Mesendoderm (in vitro differentiated cells): Measurements from ENCODE around the gene SCO2.
"Not testable (repeated sequence)": the region's sequence is repeated elsewhere in the genome, so short reads cannot be mapped to it uniquely, and the experiment has no call there.

ENCODE experiments used
- DNase-seq: peaks from one replicate; pipeline ENCODE4 v3.0.0; 2013
- H2AK5ac ChIP-seq: 2 replicates; pipeline ENCODE4 v1.6.1; 2013; ENCODE audit warnings: low read length, inconsistent platforms
- H2BK120ac ChIP-seq: 2 replicates; pipeline ENCODE4 v1.6.1; 2013; ENCODE audit warnings: low read depth, mild to moderate bottlenecking, low read length, moderate library complexity, mixed read lengths
- H2BK15ac ChIP-seq: replicated peaks from 2 replicates; pipeline ENCODE4 v1.6.1; 2013; ENCODE audit warnings: low read depth, mild to moderate bottlenecking, moderate library complexity
- H2BK5ac ChIP-seq: 2 replicates; pipeline ENCODE4 v1.6.1; 2013; ENCODE audit warnings: low read length, inconsistent platforms
- H3K18ac ChIP-seq: 2 replicates; pipeline ENCODE4 v1.6.1; 2013; ENCODE audit warnings: mild to moderate bottlenecking, low read length, mixed read lengths
- H3K23ac ChIP-seq: one replicate; pipeline ENCODE4 v1.6.1; 2013; ENCODE audit warnings: low read length
- H3K27ac ChIP-seq: 2 replicates; pipeline ENCODE4 v1.5.1; 2013; ENCODE audit warnings: low read depth, mild to moderate bottlenecking, inconsistent platforms, low read length, moderate library complexity
- H3K27me3 ChIP-seq: 2 replicates; pipeline ENCODE4 v1.6.1; 2013; ENCODE audit warnings: low read length, control low read depth, mild to moderate bottlenecking, inconsistent platforms; ENCODE audit not compliant: insufficient read depth, poor library complexity
- H3K36me3 ChIP-seq: 2 replicates; pipeline ENCODE4 v1.6.1; 2013; ENCODE audit warnings: low read length, inconsistent platforms; ENCODE audit not compliant: control insufficient read depth, insufficient read depth
- H3K4ac ChIP-seq: one replicate; pipeline ENCODE4 v1.6.1; 2013; ENCODE audit warnings: low read depth, mild to moderate bottlenecking, low read length, moderate library complexity
- H3K4me1 ChIP-seq: 2 replicates; pipeline ENCODE4 v1.6.1; 2013; ENCODE audit warnings: low read depth, low read length, inconsistent platforms; ENCODE audit not compliant: control insufficient read depth
- H3K4me2 ChIP-seq: 2 replicates; pipeline ENCODE4 v1.6.1; 2013; ENCODE audit warnings: low read length
- H3K4me3 ChIP-seq: 2 replicates; pipeline ENCODE4 v1.5.1; 2013; ENCODE audit warnings: mild to moderate bottlenecking, low read length
- H3K56ac ChIP-seq: one replicate; pipeline ENCODE4 v1.6.1; 2013; ENCODE audit warnings: low read length
- H3K79me1 ChIP-seq: 2 replicates; pipeline ENCODE4 v1.6.1; 2013; ENCODE audit warnings: low read length, inconsistent platforms
- H3K79me2 ChIP-seq: 2 replicates; pipeline ENCODE4 v1.6.1; 2013; ENCODE audit warnings: mild to moderate bottlenecking, low read length; ENCODE audit not compliant: control insufficient read depth, insufficient read depth
- H3K9ac ChIP-seq: 2 replicates; pipeline ENCODE4 v1.6.1; 2013; ENCODE audit warnings: low read length, inconsistent platforms
- H4K5ac ChIP-seq: one replicate; pipeline ENCODE4 v1.6.1; 2013; ENCODE audit warnings: low read length
- H4K8ac ChIP-seq: one replicate; pipeline ENCODE4 v1.6.1; 2013; ENCODE audit warnings: low read depth, mild to moderate bottlenecking, control low read depth, low read length, moderate library complexity
- WGBS: extraction: QIAGEN DNeasy Blood & Tissue Kit; methylation state at CpG from one replicate; pipeline ENCODE4 v1.1.7; 2013; ENCODE audit warnings: low lambda C conversion rate, missing lambda C conversion rate; ENCODE audit not compliant: insufficient coverage; ENCODE audit errors: extremely low coverage; 5-methylcytosine and 5-hydroxymethylcytosine counted together

Gene SCO2

GRCh38 chr22:50520184-50520583, 5.2 kb downstream of the SCO2 start:
- H4K8ac ChIP-seq, H2AK5ac ChIP-seq, H3K4me3 ChIP-seq, H3K23ac ChIP-seq, H2BK120ac ChIP-seq, H3K18ac ChIP-seq, H2BK15ac ChIP-seq, H4K5ac ChIP-seq, H3K9ac ChIP-seq, H3K79me1 ChIP-seq, H3K4me1 ChIP-seq, H3K27me3 ChIP-seq, H2BK5ac ChIP-seq, DNase-seq, H3K56ac ChIP-seq, H3K27ac ChIP-seq, H3K79me2 ChIP-seq, H3K4me2 ChIP-seq, H3K36me3 ChIP-seq, H3K4ac ChIP-seq: not testable (repeated sequence)
- WGBS: no CpG with 5 or more reads among the region's 8 CpGs

GRCh38 chr22:50519151-50519550, 6.2 kb downstream of the SCO2 start:
- no peak overlapping the region for H3K18ac ChIP-seq
- peaks cover 11% of the 10 kb centered on the region for H3K79me1 ChIP-seq
- H3K27ac ChIP-seq: no peak overlapping the region
- no CpG with 5 or more reads among the region's 8 CpGs for WGBS
- no peak overlapping the region for H3K4ac ChIP-seq
- H4K8ac ChIP-seq: no peak overlapping the region
- no peak overlapping the region for H3K23ac ChIP-seq
- H3K9ac ChIP-seq: no peak overlapping the region
- no peak overlapping the region for H2BK15ac ChIP-seq
- DNase-seq: no peak
- no peak overlapping the region for H3K4me2 ChIP-seq
- no peak overlapping the region for H2BK5ac ChIP-seq
- H4K5ac ChIP-seq: no peak overlapping the region
- peaks cover 5% of the 10 kb centered on the region for H3K36me3 ChIP-seq
- H3K4me3 ChIP-seq: no peak overlapping the region
- no peaks in the 10 kb centered on the region for H3K27me3 ChIP-seq
- no peak overlapping the region for H2AK5ac ChIP-seq
- H3K79me2 ChIP-seq: peaks cover 13% of the 10 kb centered on the region
- no peak overlapping the region for H3K56ac ChIP-seq
- H2BK120ac ChIP-seq: no peak overlapping the region
- H3K4me1 ChIP-seq: no peaks in the 10 kb centered on the region

GRCh38 chr22:50518606-50519005, 6.8 kb downstream of the SCO2 start:
- H3K56ac ChIP-seq: no peak overlapping the region
- H3K4me1 ChIP-seq: no peaks in the 10 kb centered on the region
- no CpG with 5 or more reads among the region's 7 CpGs for WGBS
- no peak overlapping the region for H4K8ac ChIP-seq
- H3K4ac ChIP-seq: no peak overlapping the region
- no peaks in the 10 kb centered on the region for H3K27me3 ChIP-seq
- H3K79me1 ChIP-seq: peaks cover 13% of the 10 kb centered on the region
- no peak overlapping the region for H3K18ac ChIP-seq
- DNase-seq: no peak
- H3K4me2 ChIP-seq: no peak overlapping the region
- H3K36me3 ChIP-seq: peaks cover 5% of the 10 kb centered on the region
- H3K4me3 ChIP-seq: no peak overlapping the region
- no peak overlapping the region for H2BK15ac ChIP-seq
- H2AK5ac ChIP-seq: no peak overlapping the region
- H4K5ac ChIP-seq: no peak overlapping the region
- H3K23ac ChIP-seq: no peak overlapping the region
- peaks cover 15% of the 10 kb centered on the region for H3K79me2 ChIP-seq
- no peak overlapping the region for H2BK5ac ChIP-seq
- H2BK120ac ChIP-seq: no peak overlapping the region
- no peak overlapping the region for H3K27ac ChIP-seq
- no peak overlapping the region for H3K9ac ChIP-seq

- Histone ChIP-seq H3K79me2 (peaks cover 21% of the 10 kb centered on the region), H3K4me1 (no peaks in the 10 kb centered on the region), H3K4ac (no peak overlapping the region), H3K56ac (no peak overlapping the region), H2AK5ac (no peak overlapping the region), H3K23ac (no peak overlapping the region), H3K36me3 (peaks cover 5% of the 10 kb centered on the region), H3K4me3 (no peak overlapping the region), H3K79me1 (peaks cover 15% of the 10 kb centered on the region), H3K4me2 (no peak overlapping the region), H3K18ac (no peak overlapping the region), H3K27ac (no peak overlapping the region), H2BK5ac (no peak overlapping the region), H2BK120ac (no peak overlapping the region), H3K9ac (no peak overlapping the region), H2BK15ac (no peak overlapping the region), H3K27me3 (no peaks in the 10 kb centered on the region), H4K5ac (no peak overlapping the region), H4K8ac (no peak overlapping the region)
- no CpG with 5 or more reads among the region's 20 CpGs for WGBS
- peak; percentile 5 for DNase-seq
Observed at GRCh38 chr22:50517495-50518260, 7.7 kb downstream of the SCO2 start.

GRCh38 chr22:50516891-50517290, 8.5 kb downstream of the SCO2 start:
- no peak for DNase-seq
- H2AK5ac ChIP-seq: no peak overlapping the region
- no peak overlapping the region for H2BK5ac ChIP-seq
- H2BK15ac ChIP-seq: no peak overlapping the region
- H3K18ac ChIP-seq: no peak overlapping the region
- no peaks in the 10 kb centered on the region for H3K27me3 ChIP-seq
- H4K5ac ChIP-seq: no peak overlapping the region
- H2BK120ac ChIP-seq: no peak overlapping the region
- no peak overlapping the region for H3K23ac ChIP-seq
- no peaks in the 10 kb centered on the region for H3K4me1 ChIP-seq
- H3K79me1 ChIP-seq: peaks cover 18% of the 10 kb centered on the region
- no CpG with 5 or more reads among the region's 16 CpGs for WGBS
- peaks cover 26% of the 10 kb centered on the region for H3K79me2 ChIP-seq
- H3K4me2 ChIP-seq: no peak overlapping the region
- H3K27ac ChIP-seq: no peak overlapping the region
- no peak overlapping the region for H4K8ac ChIP-seq
- H3K56ac ChIP-seq: no peak overlapping the region
- H3K36me3 ChIP-seq: peaks cover 5% of the 10 kb centered on the region
- H3K4me3 ChIP-seq: no peak overlapping the region
- H3K4ac ChIP-seq: no peak overlapping the region
- H3K9ac ChIP-seq: no peak overlapping the region

- Histone ChIP-seq H3K4ac (no peak overlapping the region), H3K4me2 (no peak overlapping the region), H3K4me3 (no peak overlapping the region), H2BK120ac (no peak overlapping the region), H3K27ac (no peak overlapping the region), H3K79me1 (peaks cover 19% of the 10 kb centered on the region), H3K18ac (no peak overlapping the region), H3K79me2 (peaks cover 26% of the 10 kb centered on the region), H3K23ac (no peak overlapping the region), H3K4me1 (no peaks in the 10 kb centered on the region), H3K36me3 (peaks cover 5% of the 10 kb centered on the region), H2BK5ac (no peak overlapping the region), H2AK5ac (no peak overlapping the region), H3K56ac (no peak overlapping the region), H3K27me3 (no peaks in the 10 kb centered on the region), H4K8ac (no peak overlapping the region), H4K5ac (no peak overlapping the region), H2BK15ac (no peak overlapping the region), H3K9ac (no peak overlapping the region)
- no CpG with 5 or more reads among the region's 8 CpGs for WGBS
- no peak for DNase-seq
Observed at GRCh38 chr22:50516068-50516467, 9.3 kb downstream of the SCO2 start.
